ENCODE results near the gene TDRD9. TPM values are rescaled to one million over a fixed set of nuclear protein-coding genes. Genes with fewer than 3 reads are reported as not detected.

The TDRD9 gene
- total RNA-seq, 3 donors from 2014 or later, result 0.96 to 4.0 (median 2.9) TPM

GRCh38 chr14:104085032-104085888, 157.0 kb downstream of the TDRD9 start, which contains the start of gene ASPG:
TSS of gene ASPG (plus strand) at chr14:104085700. CDS start at chr14:104085771, 71 bp downstream.
- DNase-seq (ENCODE audit: low spot score in 2 of 2), result no peak
- Histone ChIP-seq H3K9me3 (no peaks in the 10 kb centered on the region), H3K4me3 (peak within 1 kb of the TSS in 2 of 3 donors; percentile 18 to 59)

GRCh38 chr14:104085889-104086201, 157.6 kb downstream of the TDRD9 start:
- DNase-seq (ENCODE audit: low spot score in 2 of 2), result no peak
- Histone ChIP-seq H3K4me3 (peak overlapping the region in 2 of 3 donors; percentile 18 to 59), H3K9me3 (no peaks in the 10 kb centered on the region), H3K27me3 (peaks cover 2 to 36% of the 10 kb centered on the region in 2 donors), H3K36me3 (no peaks in the 10 kb centered on the region), H3K4me1 (no peaks in the 10 kb centered on the region), H3K27ac (no peak overlapping the region)
- intact Hi-C loops (cut with DNase I; ENCODE audit: low total_unique reads), result no loop called here
- no peak for TF ChIP-seq POLR2AphosphoS5 (IDR thresholded peaks at IDR 0.05)
- no peak for TF ChIP-seq POLR2A (IDR thresholded peaks at IDR 0.05)
- TF ChIP-seq CTCF (IDR thresholded peaks at IDR 0.05), result no peak

More at GRCh38 chr14:104085032-104085888, 157.0 kb downstream of the TDRD9 start, which contains the start of gene ASPG:
- TF ChIP-seq POLR2AphosphoS5 (IDR thresholded peaks at IDR 0.05) (no peak), POLR2A (IDR thresholded peaks at IDR 0.05) (no peak), CTCF (IDR thresholded peaks at IDR 0.05) (no peak)
- Histone ChIP-seq H3K4me1 (no peaks in the 10 kb centered on the region), H3K27ac (peak within 1 kb of the TSS in 1 of 2 donors; percentile 32), H3K27me3 (peaks cover 2 to 36% of the 10 kb centered on the region in 2 donors), H3K36me3 (no peaks in the 10 kb centered on the region)
- intact Hi-C loops (cut with DNase I; ENCODE audit: low total_unique reads), result no loop called here

- no peak for DNase-seq (ENCODE audit: low spot score in 2 of 2)
- Histone ChIP-seq H3K27ac (no peak overlapping the region), H3K27me3 (peaks cover 2 to 37% of the 10 kb centered on the region in 2 donors), H3K9me3 (no peaks in the 10 kb centered on the region), H3K36me3 (no peaks in the 10 kb centered on the region), H3K4me1 (no peaks in the 10 kb centered on the region), H3K4me3 (no peak overlapping the region)
- intact Hi-C loops (cut with DNase I; ENCODE audit: low total_unique reads), result no loop called here
- no peak for TF ChIP-seq CTCF (IDR thresholded peaks at IDR 0.05)
- TF ChIP-seq POLR2A (IDR thresholded peaks at IDR 0.05), result no peak
- no peak for TF ChIP-seq POLR2AphosphoS5 (IDR thresholded peaks at IDR 0.05)
Observed at GRCh38 chr14:104086210-104086660, 158.0 kb downstream of the TDRD9 start.

- H3K4me3 ChIP-seq, result no peak overlapping the region
- no peaks in the 10 kb centered on the region for H3K9me3 ChIP-seq
- H3K36me3 ChIP-seq, result no peaks in the 10 kb centered on the region
- peaks cover 2 to 43% of the 10 kb centered on the region in 2 donors for H3K27me3 ChIP-seq
- intact Hi-C loops (cut with DNase I; ENCODE audit: low total_unique reads), result no loop called here
- no peak for DNase-seq (ENCODE audit: low spot score in 2 of 2)
- no peaks in the 10 kb centered on the region for H3K4me1 ChIP-seq
- H3K27ac ChIP-seq, result no peak overlapping the region
- TF ChIP-seq CTCF (IDR thresholded peaks at IDR 0.05), result no peak
- TF ChIP-seq POLR2A (IDR thresholded peaks at IDR 0.05), result no peak
- no peak for TF ChIP-seq POLR2AphosphoS5 (IDR thresholded peaks at IDR 0.05)
Observed at GRCh38 chr14:104086661-104087461, 158.6 kb downstream of the TDRD9 start.

Data from breast epithelium (tissue), 4 donors.